Measurements from ENCODE around the gene DDRGK1. TPM values are rescaled to one million over a fixed set of nuclear protein-coding genes. Genes with fewer than 3 reads are reported as not detected.

Gene DDRGK1
- total and polyA plus RNA-seq, 2 of the 8 experiments (the other 6 are each of a cell fraction or from before 2014, with no cell fraction given) = 29.4 to 42.0 TPM

- TF ChIP-seq ATF2 (IDR thresholded peaks at IDR 0.05; ENCODE audit: low read length) (no peak), SAP30 (IDR thresholded peaks at IDR 0.05; ENCODE audit: insufficient read depth, insufficient replicate concordance, low read length) (no peak), SP4 (IDR thresholded peaks at IDR 0.05; ENCODE audit: low read length) (no peak), USF2 (IDR thresholded peaks at IDR 0.05; ENCODE audit: low read length) (no peak), POLR2A (IDR thresholded peaks at IDR 0.05; ENCODE audit: control extremely low read depth in 1 of 2, low read depth in 2 of 2, low read length in 2 of 2) (no peak), ASH2L (IDR thresholded peaks at IDR 0.05; ENCODE audit: low read length) (no peak)
Observed at GRCh38 chr20:3224681-3225421, 20.4 kb upstream of the DDRGK1 start (continued).
